HCT116 (cell line): ENCODE measurements around the gene SIGLEC12. TPM values are rescaled to one million over a fixed set of nuclear protein-coding genes. Genes with fewer than 3 reads are reported as not detected.

ENCODE experiments used
- ATAC-seq: fragments of 200-7000 bp; cut with Tn5 transposase; 2 replicates; pipeline ENCODE4 v1.9.1; 2020; ENCODE audit warnings: mild to moderate bottlenecking, moderate library complexity
- BruUV-seq: library from RNA; stranded (reverse); fragments of 400-500 nt; replicated peaks from 2 replicates; lab custom pipeline; 2021; lab: Mats Ljungman, UMichigan
- CTCF ChIA-PET: fragments of 300-600 bp; sonication (Branson Sonifier 250); formaldehyde crosslinking; loops from one replicate; lab custom pipeline; 2021; ENCODE audit warnings: antibody characterized with exemption; lab: Charles Lee
- POLR2A ChIA-PET: fragments of 300-600, 350-600 bp; sonication (Branson Sonifier 250); formaldehyde crosslinking; loops from one replicate; lab custom pipeline; 2021; ENCODE audit warnings: antibody characterized with exemption; lab: Charles Lee
- RAD21 ChIA-PET, 2 experiments: fragments of 300-600 bp; sonication (Branson Sonifier 250); formaldehyde crosslinking; loops; one replicate each; lab custom pipeline; 2023; ENCODE audit warnings: low total read pairs in 2 of 2; ENCODE audit not compliant: uncharacterized antibody in 2 of 2, unreplicated experiment in 2 of 2, low non-redundant PET in 1 of 2; lab: Charles Lee
- DNase-seq: peaks from one replicate; pipeline ENCODE4 v3.0.0-alpha.2; 2010; ENCODE audit warnings: low read depth, low spot score
- H2AFZ ChIP-seq: fragments of 200-600 bp; shearing (Covaris generic), sonication (generic); 2 replicates; pipeline ENCODE4 v1.6.1; 2017; ENCODE audit warnings: low read depth, mixed run types, mixed read lengths, antibody characterized with exemption, low read length; ENCODE audit not compliant: poor library complexity, severe bottlenecking
- H3K27ac ChIP-seq: 2 replicates; pipeline ENCODE4 v1.5.1; 2012; ENCODE audit warnings: low read depth, low read length
- H3K27me3 ChIP-seq: fragments of 200-600 bp; sonication (generic); 2 replicates; pipeline ENCODE4 v1.6.1; 2016; ENCODE audit warnings: mixed run types, low read length, mixed read lengths; ENCODE audit not compliant: insufficient read depth
- H3K36me3 ChIP-seq, 2 experiments: fragments of 200-500 bp in 1 of 2; fragments of 200-600 bp in 1 of 2; sonication (Bioruptor generic) in 1 of 2; sonication (generic) in 1 of 2; 2 replicates each; pipeline versions ENCODE4 v1.5.1 to v1.6.1; 2014 to 2016; ENCODE audit warnings: low read length in 2 of 2, inconsistent platforms in 1 of 2, mixed read lengths in 1 of 2, mixed run types in 1 of 2; ENCODE audit not compliant: insufficient read depth in 2 of 2, control insufficient read depth in 1 of 2
- H3K4me1 ChIP-seq, 2 experiments: fragments of 200-600 bp in 1 of 2; sonication (generic) in 1 of 2; 2 replicates each; pipeline versions ENCODE4 v1.5.1 to v1.6.1; 2012 to 2017; ENCODE audit warnings: low read length in 2 of 2, inconsistent platforms in 1 of 2, mild to moderate bottlenecking in 1 of 2, mixed read lengths in 1 of 2, mixed run types in 1 of 2, moderate library complexity in 1 of 2; ENCODE audit not compliant: insufficient read depth in 2 of 2, control insufficient read depth in 1 of 2
- H3K4me2 ChIP-seq: fragments of 200-600 bp; sonication (generic); 2 replicates; pipeline ENCODE4 v1.6.1; 2017; ENCODE audit warnings: mixed run types, low read length, mixed read lengths
- H3K4me3 ChIP-seq, 2 experiments: fragments of 200-600 bp in 1 of 2; sonication (generic) in 1 of 2; replicated peaks in 1 of 2; 2 replicates each; pipeline ENCODE4 v1.5.1; 2011 to 2016; ENCODE audit warnings: low read length in 2 of 2, control low read depth in 1 of 2, low read depth in 1 of 2, mild to moderate bottlenecking in 1 of 2, mixed read lengths in 1 of 2, mixed run types in 1 of 2
- H3K79me2 ChIP-seq: fragments of 200-600 bp; sonication (generic); 2 replicates; pipeline ENCODE4 v1.6.1; 2017; ENCODE audit warnings: mild to moderate bottlenecking, mixed run types, low read length, moderate library complexity, mixed read lengths; ENCODE audit not compliant: insufficient read depth
- H3K9ac ChIP-seq: fragments of 200-600 bp; sonication (generic); 2 replicates; pipeline ENCODE4 v1.6.1; 2016; ENCODE audit warnings: low read length, mixed read lengths
- H3K9me2 ChIP-seq: fragments of 200-600 bp; sonication (generic), shearing (Covaris generic); 2 replicates; pipeline ENCODE4 v1.6.1; 2017; ENCODE audit warnings: mixed run types, mild to moderate bottlenecking, moderate library complexity; ENCODE audit not compliant: insufficient read depth
- H3K9me3 ChIP-seq, 2 experiments: fragments of 200-500 bp in 1 of 2; fragments of 200-600 bp in 1 of 2; sonication (Bioruptor generic) in 1 of 2; sonication (generic) in 1 of 2; 2 replicates each; pipeline ENCODE4 v1.6.1; 2014 to 2017; ENCODE audit warnings: low read length in 2 of 2, mixed read lengths in 2 of 2, inconsistent platforms in 1 of 2, low read depth in 1 of 2, mild to moderate bottlenecking in 1 of 2, mixed run types in 1 of 2, moderate library complexity in 1 of 2; ENCODE audit not compliant: control insufficient read depth in 1 of 2, insufficient read depth in 1 of 2
- H4K20me1 ChIP-seq: fragments of 200-600 bp; sonication (generic), shearing (Covaris generic); 2 replicates; pipeline ENCODE4 v1.6.1; 2017; ENCODE audit warnings: mixed run types, mild to moderate bottlenecking, moderate library complexity; ENCODE audit not compliant: insufficient read depth
- ATF3 ChIP-seq: IDR thresholded peaks from 2 replicates; pipeline ENCODE4 v1.6.1; 2012
- CBX3 ChIP-seq: IDR thresholded peaks from 2 replicates; pipeline ENCODE4 v1.6.1; 2012; ENCODE audit warnings: low read depth
- CEBPB ChIP-seq: IDR thresholded peaks from 2 replicates; pipeline ENCODE4 v1.6.1; 2012; ENCODE audit warnings: low read depth
- EZH2 ChIP-seq: fragments of 200-600 bp; sonication (generic); IDR thresholded peaks from 2 replicates; pipeline ENCODE4 v1.6.1; 2017; ENCODE audit warnings: antibody characterized with exemption, mixed run types
- EZH2phosphoT487 ChIP-seq: fragments of 200-600 bp; IDR thresholded peaks from 2 replicates; pipeline ENCODE4 v1.6.1; 2018; ENCODE audit warnings: antibody characterized with exemption, borderline replicate concordance
- FOSL1 ChIP-seq: IDR thresholded peaks from 2 replicates; pipeline ENCODE4 v1.6.1; 2012; ENCODE audit warnings: low read depth
- MAX ChIP-seq: IDR thresholded peaks from 2 replicates; pipeline ENCODE4 v1.6.1; 2012
- POLR2A ChIP-seq: IDR thresholded peaks from 2 replicates; pipeline ENCODE4 v1.7.0; 2011; ENCODE audit warnings: borderline replicate concordance; ENCODE audit not compliant: insufficient read depth, insufficient read length; ENCODE audit errors: extremely low read depth
- POLR2AphosphoS5 ChIP-seq: IDR thresholded peaks from 2 replicates; pipeline ENCODE4 v1.6.1; 2011; ENCODE audit warnings: mild to moderate bottlenecking, low read depth, low read length, moderate library complexity
- RAD21 ChIP-seq: IDR thresholded peaks from 2 replicates; pipeline ENCODE4 v1.6.1; 2012; ENCODE audit warnings: low read depth, mild to moderate bottlenecking
- REST ChIP-seq: IDR thresholded peaks from 2 replicates; pipeline ENCODE4 v1.6.1; 2012; ENCODE audit warnings: low read depth
- SIN3A ChIP-seq: IDR thresholded peaks from 2 replicates; pipeline ENCODE4 v1.6.1; 2012; ENCODE audit warnings: low read depth
- SP1 ChIP-seq: IDR thresholded peaks from 2 replicates; pipeline ENCODE4 v1.6.1; 2012; ENCODE audit warnings: low read depth
- SRF ChIP-seq: IDR thresholded peaks from 2 replicates; pipeline ENCODE4 v1.6.1; 2012; ENCODE audit warnings: low read depth
- TCF7L2 ChIP-seq: IDR thresholded peaks from 2 replicates; pipeline ENCODE4 v1.7.0; 2011; ENCODE audit warnings: borderline replicate concordance, inconsistent platforms; ENCODE audit not compliant: insufficient read depth, insufficient read length; ENCODE audit errors: extremely low read depth
- YY1 ChIP-seq: IDR thresholded peaks from 2 replicates; pipeline ENCODE4 v1.6.1; 2011; ENCODE audit warnings: low read length, low read depth, moderate library complexity, mild to moderate bottlenecking; ENCODE audit not compliant: insufficient replicate concordance; ENCODE audit errors: extremely low read depth
- ZBTB33 ChIP-seq: IDR thresholded peaks from 2 replicates; pipeline ENCODE4 v1.6.1; 2011; ENCODE audit warnings: mild to moderate bottlenecking, low read length, moderate library complexity; ENCODE audit not compliant: insufficient replicate concordance; ENCODE audit errors: extremely low read depth
- ZFX ChIP-seq: fragments of 450-650 bp; IDR thresholded peaks from 2 replicates; pipeline ENCODE4 v1.6.1; 2017
- ZNF274 ChIP-seq: fragments of 200-500 bp; sonication (Bioruptor generic); IDR thresholded peaks from 2 replicates; pipeline ENCODE4 v1.6.1; 2014; ENCODE audit warnings: mild to moderate bottlenecking, low read depth, low read length, inconsistent platforms
- intact Hi-C: fragments of 100-400 bp; cut with micrococcal nuclease; formaldehyde crosslinking; loops from 2 replicates; pipeline ENCODE4 v1.10.0; 2022
- total RNA-seq: library from RNA; stranded (reverse); gene quantifications from one replicate; pipeline ENCODE4 v1.2.1, GENCODE V29; 2021; ENCODE audit not compliant: unreplicated experiment

The SIGLEC12 gene
- total RNA-seq, 1 experiment from 2014 or later, result not detected

- Histone ChIP-seq H3K4me2 (no peak overlapping the region), H3K4me3 (no peak overlapping the region), H3K9me2 (no peaks in the 10 kb centered on the region), H3K79me2 (no peaks in the 10 kb centered on the region), H3K9ac (no peak overlapping the region), H3K4me1 (no peaks in the 10 kb centered on the region; a peak in 1 of 4 replicates), H3K27me3 (peaks cover 8% of the 10 kb centered on the region; the same call in 1 of the 2 replicates), H3K27ac (no peak overlapping the region), H4K20me1 (no peaks in the 10 kb centered on the region), H3K9me3 (no peaks in the 10 kb centered on the region), H3K36me3 (no peaks in the 10 kb centered on the region), H2AFZ (no peak overlapping the region)
- ChIA-PET RAD21 (no interaction called here), CTCF (no interaction called here), POLR2A (no interaction called here)
- no TSS peak for BruUV-seq
- intact Hi-C loops, result no loop called here
- ATAC-seq (no peak), DNase-seq (no peak)
- TF ChIP-seq FOSL1, result no peak
- no peak for TF ChIP-seq MAX
- TF ChIP-seq ZFX, result no peak
- no peak for TF ChIP-seq YY1
- TF ChIP-seq EZH2, result no peak
- no peak for TF ChIP-seq ZBTB33
- no peak for TF ChIP-seq SIN3A
- TF ChIP-seq EZH2phosphoT487, result no peak
- no peak for TF ChIP-seq SRF
- TF ChIP-seq ZNF274, result no peak
- TF ChIP-seq CEBPB, result no peak
- TF ChIP-seq POLR2AphosphoS5, result no peak
- TF ChIP-seq TCF7L2, result no peak
- no peak for TF ChIP-seq SP1
- no peak for TF ChIP-seq RAD21
- TF ChIP-seq REST, result no peak
- TF ChIP-seq ATF3, result no peak
- TF ChIP-seq CBX3, result no peak
- no peak for TF ChIP-seq POLR2A
Observed at GRCh38 chr19:51485960-51486660, 15.5 kb downstream of the SIGLEC12 start.
